H54 (cell line): ENCODE results near the gene SDK1.
A peak's percentile ranks its signal among the peaks of the same experiment; 100 is the strongest.

Experiments
- DNase-seq: peaks from one replicate; pipeline ENCODE4 v3.0.0; 2011; ENCODE audit warnings: low spot score, mixed read lengths; ENCODE audit not compliant: insufficient read length
- FAIRE-seq: peaks from 3 replicates; lab custom pipeline; 2011; peaks lifted over from hg19 to GRCh38; lab: Jason Lieb, UNC
- POLR2A ChIP-seq: IDR thresholded peaks from 2 replicates; pipeline ENCODE4 v1.6.1; 2011; ENCODE audit warnings: low read depth, mild to moderate bottlenecking, low read length

The SDK1 gene

GRCh38 chr7:3807824-3808223, 506.8 kb downstream of the SDK1 start:
- TF ChIP-seq POLR2A = no peak
- FAIRE-seq (no peak), DNase-seq (no peak)

DNA sequence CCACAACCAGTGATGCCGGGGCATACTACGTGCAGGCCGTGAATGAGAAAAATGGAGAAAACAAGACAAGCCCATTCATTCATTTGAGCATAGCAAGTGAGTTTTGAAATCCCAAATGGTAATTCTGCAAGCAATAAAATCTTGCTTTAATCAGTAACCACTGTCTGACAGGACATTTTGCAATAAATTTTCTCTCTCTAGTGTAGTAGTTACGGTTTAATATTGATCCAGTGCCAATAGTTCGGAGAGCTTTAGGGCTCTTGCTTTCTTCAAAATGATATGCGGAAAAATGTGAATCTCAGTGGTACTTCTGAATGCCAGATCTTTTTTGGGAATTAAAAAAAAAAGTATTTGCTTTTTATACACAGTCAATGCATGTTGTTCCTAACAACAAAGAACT, 520.4 kb downstream of the SDK1 start:
- DNase-seq (no peak), FAIRE-seq (no peak)
- TF ChIP-seq POLR2A = no peak

DNA sequence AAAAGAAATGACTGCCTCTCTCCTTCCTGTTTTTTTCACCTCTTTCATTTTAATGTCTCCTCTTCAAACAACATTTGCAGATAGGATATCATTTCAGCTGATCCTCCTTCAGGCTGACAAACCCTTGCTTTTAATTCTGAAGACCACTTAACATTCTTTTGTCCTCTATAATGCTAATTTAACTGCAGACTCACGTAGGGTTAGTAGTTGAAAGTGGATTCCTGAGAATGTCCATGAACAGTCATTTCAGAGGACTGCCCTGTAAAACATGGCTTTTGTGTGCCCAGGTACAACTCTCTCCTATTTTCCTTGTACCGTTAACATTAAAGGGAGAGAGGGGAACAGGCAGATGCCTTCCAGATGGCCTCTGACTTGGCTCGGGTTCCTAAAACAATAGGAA, 524.4 kb downstream of the SDK1 start:
- DNase-seq (no peak), FAIRE-seq (no peak)
- TF ChIP-seq POLR2A = no peak

DNA sequence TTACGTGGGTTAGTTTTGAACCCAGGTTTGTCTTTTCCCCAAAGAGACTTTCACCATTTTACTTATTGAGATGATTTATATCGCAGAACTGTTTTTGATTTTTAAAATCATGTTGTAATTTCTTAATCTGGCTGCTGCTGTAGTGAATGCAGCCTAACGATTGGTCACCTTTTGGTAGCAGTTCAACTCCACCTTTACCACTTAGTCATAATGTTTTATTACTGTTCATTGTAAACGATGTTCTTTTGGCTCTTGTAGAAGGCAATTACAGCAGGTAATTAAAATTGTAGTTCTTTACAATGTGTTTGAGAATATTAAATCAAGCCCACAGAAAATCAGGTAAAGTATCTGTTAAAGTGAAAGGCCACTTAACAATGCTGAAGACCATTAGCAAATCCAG, 531.1 kb downstream of the SDK1 start:
- no peak for TF ChIP-seq POLR2A

DNA sequence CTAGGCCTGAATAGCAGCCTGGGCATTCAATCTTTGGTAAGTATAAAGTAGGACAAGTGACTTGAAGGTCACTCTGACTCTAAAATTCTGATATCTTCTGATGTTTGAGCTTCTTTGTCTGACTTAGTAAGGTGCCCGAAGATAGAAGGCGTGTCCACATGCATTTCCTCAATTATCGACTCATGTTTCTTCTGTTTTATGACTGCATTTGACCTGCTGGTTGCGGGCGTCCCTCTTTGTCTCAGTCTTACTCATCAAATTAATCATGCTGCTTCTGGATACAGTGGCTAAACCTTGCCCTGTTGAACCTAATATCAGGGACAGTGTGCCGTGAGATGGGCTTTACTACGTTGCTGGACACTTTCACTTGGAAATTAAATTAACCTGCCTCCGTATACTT, 534.1 kb downstream of the SDK1 start:
- DNase-seq (peak; percentile 35), FAIRE-seq (peak; percentile 87)
- no peak for TF ChIP-seq POLR2A

More for the DNA sequence above, 531.1 kb downstream of the SDK1 start:
- FAIRE-seq (no peak), DNase-seq (no peak)

GRCh38 chr7:3836855-3837254, 535.8 kb downstream of the SDK1 start:
- FAIRE-seq (no peak), DNase-seq (no peak)
- TF ChIP-seq POLR2A = no peak

- TF ChIP-seq POLR2A = no peak
- FAIRE-seq (no peak), DNase-seq (no peak)
These were observed 543.6 kb downstream of the SDK1 start for GRCh38 chr7:3844540-3845151.

DNA sequence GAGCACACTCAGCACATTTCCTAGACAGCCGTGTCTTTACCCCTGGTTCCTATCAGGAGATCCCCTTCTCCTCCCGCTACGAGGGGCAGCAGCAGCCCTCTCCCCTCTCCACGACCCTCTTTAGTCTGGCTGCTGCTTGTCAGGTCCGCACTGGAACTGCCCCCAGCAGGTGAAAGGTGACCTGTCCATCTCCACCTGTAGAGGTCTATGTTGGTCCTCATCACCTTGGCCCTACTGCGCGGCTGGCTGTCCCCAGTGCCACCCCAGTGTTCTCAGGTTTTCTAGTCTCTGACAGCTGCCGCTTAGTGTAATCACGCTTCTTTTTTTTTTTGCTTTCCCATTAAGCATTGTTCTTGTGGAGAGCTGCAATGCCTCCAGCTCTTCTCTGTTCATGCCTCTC, 545.7 kb downstream of the SDK1 start:
- FAIRE-seq (no peak), DNase-seq (no peak)
- no peak for TF ChIP-seq POLR2A

- DNase-seq = no peak
- no peak for TF ChIP-seq POLR2A
- FAIRE-seq = no peak
These were observed 546.3 kb downstream of the SDK1 start for GRCh38 chr7:3847336-3847735.

DNA sequence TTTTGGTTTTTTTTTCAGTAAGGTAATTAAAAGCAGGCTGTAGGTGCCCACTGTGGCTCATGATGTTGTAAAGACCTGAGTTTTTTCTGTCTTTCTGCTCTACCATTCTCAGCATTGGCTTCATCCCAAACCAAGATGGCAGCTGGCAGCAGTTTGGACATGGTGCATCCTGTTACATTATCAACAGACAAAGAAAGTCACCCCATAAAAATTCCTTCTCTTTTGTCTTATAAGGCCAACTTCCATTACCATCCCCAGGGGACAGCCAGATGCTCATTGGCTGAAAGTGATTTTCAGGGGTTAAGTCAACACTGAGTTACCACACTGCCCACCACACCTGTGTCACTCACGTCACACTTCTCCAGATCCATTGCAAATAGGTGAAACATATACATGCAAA, 558.4 kb downstream of the SDK1 start:
- no peak for TF ChIP-seq POLR2A
- DNase-seq (no peak), FAIRE-seq (no peak)

GRCh38 chr7:3860932-3861331, 559.9 kb downstream of the SDK1 start:
- FAIRE-seq (no peak), DNase-seq (no peak)
- TF ChIP-seq POLR2A = no peak

- FAIRE-seq = no peak
These were observed 560.3 kb downstream of the SDK1 start for GRCh38 chr7:3861386-3861785.

GRCh38 chr7:3861941-3862340, 560.9 kb downstream of the SDK1 start:
- FAIRE-seq = no peak
- peak; percentile 19 for DNase-seq
- no peak for TF ChIP-seq POLR2A

More at GRCh38 chr7:3861386-3861785, 560.3 kb downstream of the SDK1 start:
- DNase-seq = no peak
- no peak for TF ChIP-seq POLR2A

DNA sequence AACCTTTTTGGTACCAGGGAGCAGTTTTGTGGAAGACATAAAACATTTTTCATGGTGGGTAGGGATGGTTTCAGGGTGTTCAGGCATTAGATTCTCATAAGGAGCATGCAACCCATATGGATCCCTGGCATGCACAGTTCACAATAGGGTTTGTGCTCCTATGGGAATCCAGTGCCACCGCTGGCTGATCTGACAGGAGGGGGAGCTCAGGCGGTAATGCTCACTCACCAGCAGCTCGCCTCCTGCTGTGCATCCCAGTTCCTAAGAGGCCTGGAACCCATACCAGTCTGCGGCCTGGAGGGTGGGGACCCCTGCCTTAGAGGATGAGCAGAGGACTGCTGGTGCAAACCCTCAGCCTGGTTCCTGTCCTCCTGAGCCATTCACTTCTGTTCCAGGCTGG, 561.7 kb downstream of the SDK1 start:
- DNase-seq = no peak
- no peak for TF ChIP-seq POLR2A
- no peak for FAIRE-seq

DNA sequence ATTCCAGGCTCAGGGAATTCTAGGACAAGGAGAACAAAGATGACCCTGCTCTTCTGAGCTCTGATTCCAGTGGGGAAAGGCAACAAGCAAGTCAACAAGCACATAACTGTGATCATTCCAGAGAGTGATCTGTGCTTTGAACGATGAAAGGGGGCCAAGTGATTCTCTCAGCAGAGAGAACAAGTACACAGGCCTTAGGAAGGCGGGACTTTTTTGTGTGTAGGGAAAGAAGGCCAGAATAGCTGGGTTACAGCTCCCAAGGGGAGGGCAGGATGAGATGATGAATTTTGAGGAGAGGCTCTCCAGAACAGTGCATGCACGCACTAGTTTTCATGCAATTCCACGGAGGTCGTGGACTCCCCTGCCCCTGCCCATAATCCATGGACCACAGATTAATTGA, 565.2 kb downstream of the SDK1 start:
- DNase-seq = no peak

More for the DNA sequence above, 565.2 kb downstream of the SDK1 start:
- no peak for FAIRE-seq
- no peak for TF ChIP-seq POLR2A
